Coronary artery (tissue), 2 donors: ENCODE measurements around the gene LRP5.
A peak's percentile ranks its signal among the peaks of the same experiment; 100 is the strongest.
"Not testable (repeated sequence)": the region's sequence is repeated elsewhere in the genome, so short reads cannot be mapped to it uniquely, and the experiment has no call there.

Source experiments
- DNase-seq: peaks from one replicate; pipeline ENCODE4 v3.0.0-alpha.2; 2017; ENCODE audit warnings: low spot score
- H3K27ac ChIP-seq, 2 donors: fragments of 200-600 bp; sonication (generic); one replicate each; pipeline ENCODE4 v1.5.1; 2016 to 2019
- H3K4me3 ChIP-seq: fragments of 200-600 bp; sonication (generic); 2 replicates; pipeline ENCODE4 v1.5.1; 2016; ENCODE audit warnings: mild to moderate bottlenecking, moderate library complexity
- CTCF ChIP-seq: fragments of 200-600 bp; sonication (generic); IDR thresholded peaks from one replicate; pipeline ENCODE4 v1.5.1; 2019; ENCODE audit warnings: antibody characterized with exemption

Gene LRP5

GRCh38 chr11:68431984-68432645 lies 119.7 kb downstream of the LRP5 start:
- no peak for TF ChIP-seq CTCF
- no peak for DNase-seq
- no peak overlapping the region for H3K27ac ChIP-seq

GRCh38 chr11:68432874-68433273 lies 120.5 kb downstream of the LRP5 start:
- no peak for DNase-seq
- Histone ChIP-seq H3K4me3 (no peak overlapping the region), H3K27ac (no peak overlapping the region)
- TF ChIP-seq CTCF, result no peak

More at GRCh38 chr11:68431984-68432645, 119.7 kb downstream of the LRP5 start:
- H3K4me3 ChIP-seq, result no peak overlapping the region

- no peak overlapping the region for H3K27ac ChIP-seq
- DNase-seq, result no peak
- no peak overlapping the region for H3K4me3 ChIP-seq
- TF ChIP-seq CTCF, result no peak
These were observed 121.2 kb downstream of the LRP5 start for GRCh38 chr11:68433541-68433940.

GRCh38 chr11:68434159-68434558 lies 121.8 kb downstream of the LRP5 start:
- not testable (repeated sequence) for H3K4me3 ChIP-seq, H3K27ac ChIP-seq, DNase-seq

GRCh38 chr11:68436162-68436888 lies 123.9 kb downstream of the LRP5 start:
- Histone ChIP-seq H3K27ac (peak overlapping the region; percentile 26 to 67), H3K4me3 (no peak overlapping the region)
- no peak for TF ChIP-seq CTCF
- no peak for DNase-seq

GRCh38 chr11:68436985-68437926 lies 124.9 kb downstream of the LRP5 start:
- no peak for DNase-seq
- peak overlapping the region; percentile 26 to 67 for H3K27ac ChIP-seq
- no peak for TF ChIP-seq CTCF
- H3K4me3 ChIP-seq, result no peak overlapping the region
